Stimulated activated CD8-positive, alpha-beta memory T cell treated with anti-CD3 and anti-CD28 coated beads, Interleukin-15, amount 100 ng/mL, for 48 hours (primary cell): ENCODE data around the gene ZFAND2A.
"Not testable (repeated sequence)": the region's sequence is repeated elsewhere in the genome, so short reads cannot be mapped to it uniquely, and the experiment has no call there.

Experiments
- DNase-seq, 2 donors: peaks; one replicate each; pipeline ENCODE4 v3.0.0-alpha.2; 2020; ENCODE audit warnings: low read depth in 2 of 2

The ZFAND2A gene

GRCh38 chr7:1175597-1175966 lies 15.6 kb upstream of the ZFAND2A start:
- DNase-seq = no peak

- DNase-seq = no peak
Measured at GRCh38 chr7:1174881-1175596, 15.0 kb upstream of the ZFAND2A start.

GRCh38 chr7:1174002-1174401 lies 14.0 kb upstream of the ZFAND2A start:
- DNase-seq = no peak

- DNase-seq = no peak
Measured at GRCh38 chr7:1172666-1173523, 12.9 kb upstream of the ZFAND2A start.

GRCh38 chr7:1171516-1171915 lies 11.5 kb upstream of the ZFAND2A start:
- not testable (repeated sequence) for DNase-seq

GRCh38 chr7:1170741-1171501 lies 10.9 kb upstream of the ZFAND2A start:
- no peak for DNase-seq

- DNase-seq = peak; percentile 86 to 91
Measured at GRCh38 chr7:1169409-1170368, 9.7 kb upstream of the ZFAND2A start.

GRCh38 chr7:1168422-1168821 lies 8.4 kb upstream of the ZFAND2A start:
- DNase-seq = no peak

- DNase-seq = no peak
Measured at GRCh38 chr7:1164436-1164835, 4.4 kb upstream of the ZFAND2A start.

GRCh38 chr7:1163121-1163520 lies 3.1 kb upstream of the ZFAND2A start:
- DNase-seq = no peak

- DNase-seq = no peak
Measured at GRCh38 chr7:1160670-1161021, 650 bp upstream of the ZFAND2A start.

GRCh38 chr7:1159231-1159630 lies 765 bp downstream of the ZFAND2A start:
- DNase-seq = not testable (repeated sequence)

- DNase-seq = no peak
Measured at GRCh38 chr7:1158203-1159126, 1.5 kb downstream of the ZFAND2A start.

- no peak for DNase-seq
Measured at GRCh38 chr7:1156782-1157535, 3.0 kb downstream of the ZFAND2A start.

GRCh38 chr7:1155818-1156781 lies 3.9 kb downstream of the ZFAND2A start:
- not testable (repeated sequence) for DNase-seq

- no peak for DNase-seq
Measured at GRCh38 chr7:1154172-1154739, 5.7 kb downstream of the ZFAND2A start.

- DNase-seq = no peak
Measured at GRCh38 chr7:1152492-1152891, 7.5 kb downstream of the ZFAND2A start.
